Measurements from ENCODE around the gene CLMN.
A peak's percentile ranks its signal among the peaks of the same experiment; 100 is the strongest.
"Not testable (repeated sequence)": the region's sequence is repeated elsewhere in the genome, so short reads cannot be mapped to it uniquely, and the experiment has no call there.

CLMN gene

DNA sequence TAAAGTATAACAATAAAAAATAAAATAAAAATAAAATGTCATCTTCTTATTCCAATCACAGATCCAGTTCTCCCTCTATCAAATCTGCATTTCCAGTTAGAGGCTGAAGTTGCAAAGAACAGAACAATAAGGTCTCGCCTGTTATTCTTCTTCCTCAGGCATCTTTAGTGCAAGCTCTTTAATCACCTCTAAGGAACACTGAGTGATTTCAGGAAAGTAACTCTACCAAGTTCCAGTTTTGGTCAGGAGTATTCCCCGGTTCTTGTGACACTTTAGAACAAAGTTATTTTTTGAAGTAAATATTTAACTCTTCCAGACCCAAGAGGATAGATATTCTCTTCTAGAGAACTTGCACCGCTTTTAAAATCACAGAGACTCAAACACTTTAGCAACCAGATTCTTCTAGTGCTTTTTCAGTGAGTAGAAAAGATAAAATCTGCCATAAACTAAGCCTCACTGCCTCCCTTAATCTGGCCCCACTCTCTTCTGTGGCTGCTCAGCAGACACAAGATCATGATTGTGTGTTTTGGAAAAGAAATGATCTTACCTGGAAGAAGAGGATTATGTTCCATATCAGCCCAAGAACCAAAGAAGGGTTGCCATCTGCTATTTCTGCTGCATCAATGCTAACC is 104.5 kb downstream of the CLMN start:
- DNase-seq, result no peak

DNA sequence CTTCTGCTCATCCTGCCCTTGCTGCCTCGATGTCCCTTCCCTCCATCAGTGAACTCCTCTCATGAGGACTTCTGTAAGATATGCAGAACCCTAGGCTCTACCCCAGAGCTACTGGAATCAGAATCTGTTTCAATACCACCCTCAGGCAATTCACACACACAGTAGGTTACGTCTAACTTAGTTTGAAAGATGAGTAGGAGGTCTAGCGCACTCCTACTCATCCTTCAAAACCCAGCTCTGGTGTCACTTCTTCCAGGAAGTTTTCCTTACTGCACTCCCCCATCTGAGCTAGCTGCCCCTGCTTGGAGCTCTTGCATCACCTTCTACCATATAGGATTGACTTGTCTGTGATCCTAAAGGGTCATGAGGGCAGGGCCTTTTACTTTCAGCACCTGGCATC is 105.9 kb downstream of the CLMN start:
- DNase-seq, result no peak

DNA sequence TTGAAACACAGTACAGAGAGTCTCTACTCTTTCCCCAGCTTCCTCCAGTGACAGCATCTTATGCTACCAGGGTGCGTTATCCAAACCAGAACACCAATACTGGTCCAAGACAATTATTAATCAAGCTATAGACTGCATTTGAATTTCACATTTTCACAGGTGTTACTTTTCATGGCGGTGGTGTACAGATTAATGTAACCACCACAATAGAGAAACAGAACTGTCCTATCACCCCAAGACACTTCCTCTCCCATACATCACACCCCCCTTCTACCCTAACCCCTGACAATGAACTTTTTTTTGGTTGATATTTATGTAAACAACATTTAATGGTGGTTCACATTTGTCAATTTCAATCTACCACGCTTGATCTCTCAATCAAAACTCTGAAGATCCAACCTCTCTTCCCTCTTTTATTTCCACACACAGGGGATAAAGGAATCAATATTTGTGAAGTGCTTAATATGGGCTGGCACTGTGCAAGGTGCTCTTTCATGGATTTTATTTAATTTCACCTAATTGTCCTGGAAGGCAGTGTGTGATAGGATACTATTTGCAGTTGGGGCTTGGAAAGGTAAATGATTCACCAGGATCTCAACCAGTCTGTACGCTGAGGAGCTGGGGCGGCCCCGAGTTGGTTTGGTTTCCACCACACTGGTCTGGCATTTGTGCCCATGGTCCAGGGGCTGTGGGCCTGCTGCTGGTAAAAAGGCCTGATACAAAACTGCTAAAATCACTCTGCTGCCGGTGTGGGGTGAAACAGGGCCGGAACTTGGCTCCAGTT is 107.8 kb downstream of the CLMN start:
- no peak for DNase-seq

DNA sequence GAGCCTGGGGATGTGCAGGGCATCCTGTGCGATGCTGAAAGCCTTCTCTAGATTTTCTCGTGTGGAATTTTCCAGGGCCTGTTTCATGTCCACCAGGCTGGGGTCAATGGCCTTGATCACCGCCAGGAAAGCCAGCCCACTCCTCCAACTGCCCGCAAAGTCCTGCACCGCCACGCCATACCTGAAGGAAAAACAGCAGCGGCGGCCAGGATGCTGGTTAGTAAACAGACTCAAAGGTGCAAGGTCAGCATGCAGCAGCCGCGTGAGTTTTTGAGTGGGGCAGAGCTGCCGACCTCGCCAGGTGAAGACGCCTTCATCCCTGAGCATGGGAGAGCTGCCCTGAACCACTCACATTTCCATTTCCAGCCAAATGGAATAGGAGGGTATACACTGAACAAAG is 109.0 kb downstream of the CLMN start:
- no peak for DNase-seq

DNA sequence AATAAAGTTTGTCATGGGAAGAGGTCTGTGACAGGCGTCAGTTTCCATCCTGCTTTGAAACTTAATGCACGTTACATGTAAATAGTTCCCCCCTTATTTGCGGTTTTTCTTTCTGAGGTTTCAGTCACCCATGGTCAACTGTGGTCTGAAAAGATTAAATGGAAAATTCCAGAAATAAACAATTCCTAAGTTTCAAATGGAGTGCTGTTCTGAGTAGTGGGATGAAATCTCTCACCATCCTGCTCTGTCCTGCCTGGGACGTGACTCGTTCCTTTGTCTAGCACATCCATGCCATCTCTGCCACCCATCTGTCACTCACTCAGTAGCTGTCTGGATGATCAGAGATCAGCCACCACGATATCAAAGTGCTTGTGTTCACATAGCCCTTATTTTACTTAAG is 111.1 kb downstream of the CLMN start:
- no peak for DNase-seq

DNA sequence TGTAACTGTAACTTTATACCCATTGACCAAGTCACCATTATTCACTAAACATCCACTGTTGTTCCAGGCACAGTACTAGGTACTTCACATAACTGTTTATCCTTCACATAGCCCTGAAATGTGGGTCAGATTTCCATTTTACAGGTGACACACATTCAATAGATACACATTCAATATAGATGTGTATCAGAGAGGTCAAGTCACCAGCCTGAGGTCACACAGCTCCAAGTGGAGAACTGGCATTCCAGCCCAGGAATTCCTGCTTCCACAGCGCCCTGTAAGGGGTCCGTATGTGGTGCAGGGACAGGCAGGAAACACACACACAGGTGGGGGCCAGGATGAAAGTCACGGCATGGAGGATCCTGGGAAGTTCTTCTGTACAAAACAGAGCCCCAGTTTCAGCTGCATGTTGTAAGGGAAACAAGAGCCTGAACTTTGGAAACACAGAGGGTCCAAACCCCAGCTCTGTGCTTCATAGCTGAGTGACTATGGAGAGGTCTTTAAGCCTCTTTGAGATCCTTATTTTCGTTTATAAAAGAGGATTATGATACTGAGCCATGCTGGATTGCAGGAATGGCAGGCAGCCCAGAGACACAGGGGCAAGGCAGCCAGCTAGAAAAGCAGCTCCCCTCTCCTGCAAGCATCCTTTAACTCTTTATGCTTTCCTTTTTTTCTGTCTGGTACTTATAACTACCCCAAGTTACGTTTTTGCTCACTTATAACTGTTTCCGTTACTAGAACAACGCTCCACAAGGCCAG is 112.1 kb downstream of the CLMN start:
- no peak for DNase-seq

DNA sequence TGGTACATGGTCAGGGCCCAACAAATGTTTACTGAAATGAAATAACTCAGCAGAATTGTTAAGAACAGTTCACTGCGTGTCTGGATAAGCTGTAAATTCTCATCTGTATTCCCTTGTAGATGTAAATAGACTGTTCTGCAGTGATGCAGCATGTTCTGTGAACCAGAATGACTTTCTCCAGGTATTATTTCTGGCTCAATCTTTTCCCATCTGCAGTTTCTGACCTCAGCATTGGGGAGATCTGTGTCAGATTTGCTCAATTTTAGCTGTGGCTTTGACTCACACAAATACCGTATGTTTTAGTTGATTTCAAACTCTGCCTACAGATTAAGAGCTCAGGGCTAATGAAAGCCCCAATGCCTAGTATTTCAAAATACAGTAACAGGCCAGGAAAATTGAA is 113.2 kb downstream of the CLMN start:
- peak; percentile 34 for DNase-seq

DNA sequence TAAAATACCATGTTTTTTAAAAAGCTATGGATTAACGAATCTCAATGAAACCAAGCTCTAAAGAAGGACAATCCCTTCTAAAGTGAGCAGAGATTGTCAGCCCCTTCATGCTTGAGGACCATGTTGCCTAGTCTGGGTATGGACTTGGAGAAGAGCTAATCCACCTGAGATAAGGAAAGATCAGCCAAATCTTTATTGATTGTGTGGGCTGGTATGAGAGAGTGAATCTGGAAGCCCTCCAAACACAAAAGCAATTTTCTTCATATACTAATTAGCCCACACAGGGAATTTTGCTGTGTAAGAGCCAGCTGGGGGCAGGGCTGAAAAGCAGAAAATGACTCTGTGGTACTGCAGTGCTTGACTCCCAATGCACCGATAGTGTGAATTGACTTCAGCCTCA is 115.0 kb downstream of the CLMN start:
- no peak for DNase-seq

DNA sequence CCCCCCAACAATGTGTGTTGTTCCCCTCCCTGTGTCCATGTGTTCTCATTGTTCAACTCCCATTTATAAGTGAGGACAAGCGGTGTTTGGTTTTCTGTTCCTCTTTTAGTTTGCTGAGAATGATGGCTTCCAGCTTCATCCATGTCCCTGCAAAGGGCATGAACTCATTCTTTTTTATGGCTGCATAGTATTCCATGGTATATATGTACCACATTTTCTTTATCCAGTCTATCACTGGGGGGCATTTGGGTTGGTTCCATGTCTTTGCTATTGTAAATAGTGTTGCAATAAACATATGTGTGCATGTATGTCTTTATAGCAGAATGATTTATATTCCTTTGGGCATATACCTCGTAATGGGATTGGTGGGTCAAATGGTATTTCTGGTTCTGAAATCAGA is 118.0 kb downstream of the CLMN start:
- not testable (repeated sequence) for DNase-seq

DNA sequence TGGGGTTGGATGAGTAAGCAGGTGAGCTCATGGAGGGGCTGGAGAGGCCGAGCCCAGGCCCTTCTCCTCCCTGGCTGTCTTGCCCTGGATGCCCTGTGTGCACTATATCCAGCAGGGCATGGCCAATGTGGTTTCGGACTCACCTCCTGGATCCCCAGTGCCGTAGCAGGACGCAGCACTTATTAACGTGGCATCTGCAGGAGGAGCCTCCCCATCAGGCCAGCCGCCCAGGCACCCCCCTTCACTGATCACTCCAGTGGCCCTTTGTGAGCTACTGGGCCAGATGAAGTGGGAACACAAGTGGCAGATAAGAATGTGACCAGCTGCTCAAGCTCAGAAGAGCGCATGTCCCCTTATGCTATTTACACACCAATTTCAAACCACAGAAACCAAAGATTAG is 119.3 kb downstream of the CLMN start:
- no peak for DNase-seq

DNA sequence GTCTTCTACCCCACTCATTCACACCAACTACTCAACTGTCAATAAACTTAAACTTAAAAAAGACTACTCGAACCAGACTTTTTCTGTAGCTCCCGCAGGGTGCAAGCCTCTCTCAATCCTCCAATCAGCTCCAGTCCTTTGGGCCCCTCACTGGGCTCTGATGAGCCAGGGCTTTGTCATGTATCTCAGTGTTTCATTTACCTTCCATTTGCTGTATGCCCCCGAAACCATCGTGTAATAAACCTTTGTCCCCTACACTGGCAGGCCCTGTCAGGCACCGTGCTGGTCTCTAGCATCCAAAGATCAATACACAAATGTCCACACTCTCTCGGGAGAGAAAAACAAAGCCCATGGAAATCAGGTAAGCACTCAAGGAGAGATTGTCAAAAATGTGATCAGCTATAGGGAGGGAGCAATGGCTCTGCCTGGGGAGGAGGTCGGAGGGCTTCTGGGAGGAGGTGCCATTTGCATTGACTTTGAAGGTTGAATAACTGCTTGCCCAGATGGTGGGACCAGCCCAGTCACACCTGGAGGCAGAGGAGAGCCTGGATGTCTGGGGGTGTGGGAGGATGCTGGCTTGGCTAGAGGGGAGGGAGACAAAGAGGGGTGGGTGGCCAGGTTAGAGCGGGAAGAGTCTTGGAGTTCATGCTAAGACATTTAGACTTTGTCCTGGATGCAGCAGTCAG is 120.3 kb downstream of the CLMN start:
- no peak for DNase-seq

DNA sequence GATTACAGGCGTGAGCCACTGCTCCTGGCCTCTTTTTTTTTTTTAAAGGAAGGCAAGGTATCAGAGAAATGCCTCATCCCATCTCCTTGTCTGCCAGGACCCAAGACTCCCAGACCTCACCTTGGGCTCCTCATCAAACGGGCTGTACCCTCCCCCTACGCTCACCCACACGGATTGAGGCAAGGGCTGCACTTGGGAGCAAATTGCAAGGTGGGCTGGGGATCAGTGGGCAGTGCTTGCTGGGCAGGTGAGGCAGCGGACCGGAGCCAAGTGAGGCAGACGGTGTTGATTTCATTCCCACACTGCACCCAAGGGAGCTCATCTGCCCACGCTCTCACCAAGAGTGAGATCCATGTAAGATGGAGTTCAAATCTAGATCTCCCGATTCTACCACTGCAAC is 121.4 kb downstream of the CLMN start:
- DNase-seq, result no peak

DNA sequence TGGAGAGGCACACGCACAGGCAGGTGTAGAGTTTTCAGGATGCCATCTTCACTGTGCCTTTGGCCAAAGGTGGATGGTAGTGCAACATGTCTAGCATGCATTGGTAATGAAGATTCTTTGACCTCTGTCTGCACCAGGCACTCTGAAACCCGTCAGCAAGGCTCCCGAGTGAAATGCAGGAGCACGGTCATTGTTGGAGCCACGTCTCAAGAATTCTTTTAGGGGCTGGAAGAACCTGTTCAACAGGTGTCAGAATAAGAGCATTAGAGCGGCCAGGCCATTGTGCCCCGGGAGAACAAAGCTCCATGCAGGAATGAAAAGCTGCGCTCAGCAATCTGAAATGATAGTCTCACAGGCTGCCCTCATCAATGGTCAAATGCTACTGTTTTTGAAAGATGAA is 122.2 kb downstream of the CLMN start:
- DNase-seq, result no peak

DNA sequence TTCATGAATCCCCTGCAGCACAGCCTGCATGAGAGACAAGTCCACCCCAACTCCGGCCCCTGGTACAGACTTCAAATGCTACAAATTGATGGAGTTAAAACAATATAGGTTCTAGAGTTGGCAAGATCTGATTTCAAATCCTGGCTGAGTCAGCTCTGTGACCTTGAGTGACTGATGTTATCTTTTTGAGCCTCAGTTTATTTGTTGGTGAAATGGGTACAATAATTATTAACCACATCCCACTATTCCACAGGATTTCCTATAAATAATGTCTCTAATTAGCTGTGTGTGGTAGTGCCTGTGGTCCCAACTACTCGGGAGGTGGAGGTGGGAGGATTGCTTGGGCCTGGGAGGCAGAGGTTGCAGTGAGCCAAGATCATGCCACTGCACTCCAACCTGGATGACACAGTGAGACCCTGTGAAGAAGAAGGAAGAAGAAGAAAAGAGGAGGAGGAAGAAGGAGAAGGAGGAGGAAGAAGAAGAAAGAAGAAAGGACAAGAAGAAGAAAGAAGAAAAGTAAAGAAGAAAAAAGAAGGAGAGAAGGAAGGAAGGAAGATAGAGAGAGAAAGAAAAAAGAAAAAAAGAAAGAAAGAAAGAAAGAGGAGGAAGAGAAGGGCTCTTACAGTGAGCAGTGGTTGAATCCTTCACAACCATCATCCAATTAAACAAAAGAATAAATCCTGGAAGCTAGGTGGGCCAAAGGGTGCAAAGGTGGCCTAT is 122.7 kb downstream of the CLMN start:
- DNase-seq, result no peak

DNA sequence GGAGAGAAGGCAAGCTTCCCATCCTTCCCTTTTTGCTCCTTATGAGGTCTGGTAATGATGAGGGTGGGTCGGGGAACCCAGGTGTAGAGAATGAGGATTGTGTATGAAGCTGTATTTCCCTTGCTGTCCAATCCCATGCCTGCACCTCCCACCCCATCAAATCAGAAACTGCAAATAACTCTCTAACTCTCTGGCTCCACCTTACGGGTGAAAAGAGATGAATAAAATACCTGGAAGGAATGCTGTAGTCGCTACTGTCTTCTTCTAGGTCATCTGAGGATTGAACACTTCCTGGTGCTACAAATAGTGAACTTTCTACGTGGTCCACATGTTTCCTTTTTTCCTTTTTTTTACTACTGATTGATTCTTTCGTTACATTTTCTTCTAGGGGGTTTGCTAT is 123.4 kb downstream of the CLMN start:
- DNase-seq, result no peak

DNA sequence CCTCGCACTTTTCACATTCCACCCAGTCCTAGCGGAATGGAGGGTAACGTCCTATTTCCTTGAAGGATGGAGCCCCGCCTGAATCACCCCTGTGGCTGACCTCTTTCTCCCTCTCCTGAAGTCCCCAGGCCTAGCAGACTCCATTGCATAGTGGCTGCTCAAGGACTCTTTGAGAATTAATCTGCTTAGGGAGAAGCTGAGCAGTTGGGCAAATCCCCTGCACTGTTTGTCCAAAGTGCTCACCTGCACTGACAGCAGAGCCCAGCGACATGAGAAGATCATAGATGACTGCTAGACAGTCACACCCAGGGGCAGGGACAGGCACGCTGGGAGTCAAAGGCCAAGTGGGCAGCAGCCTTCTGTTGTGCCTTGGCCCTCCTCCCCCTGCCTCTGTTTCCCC is 124.7 kb downstream of the CLMN start:
- no peak for DNase-seq

DNA sequence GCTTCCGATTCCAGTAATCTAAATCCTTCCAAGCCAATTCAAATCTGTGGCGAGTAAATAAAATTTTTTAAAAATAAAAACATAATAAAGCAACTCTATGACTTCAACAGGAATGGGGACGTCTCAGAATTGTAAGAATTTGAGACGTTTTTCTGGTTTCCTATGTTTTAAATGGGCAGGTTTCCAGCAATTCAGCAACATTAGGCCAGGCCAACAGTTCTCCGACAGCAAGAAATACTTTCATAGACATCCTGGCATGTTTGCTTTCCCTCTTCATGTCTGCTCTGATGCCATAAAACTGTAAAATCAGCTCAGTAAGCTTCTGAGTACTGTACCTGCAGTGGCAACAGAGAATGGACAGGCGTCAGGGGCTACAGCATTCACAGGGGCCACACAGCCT is 126.6 kb downstream of the CLMN start:
- no peak for DNase-seq

DNA sequence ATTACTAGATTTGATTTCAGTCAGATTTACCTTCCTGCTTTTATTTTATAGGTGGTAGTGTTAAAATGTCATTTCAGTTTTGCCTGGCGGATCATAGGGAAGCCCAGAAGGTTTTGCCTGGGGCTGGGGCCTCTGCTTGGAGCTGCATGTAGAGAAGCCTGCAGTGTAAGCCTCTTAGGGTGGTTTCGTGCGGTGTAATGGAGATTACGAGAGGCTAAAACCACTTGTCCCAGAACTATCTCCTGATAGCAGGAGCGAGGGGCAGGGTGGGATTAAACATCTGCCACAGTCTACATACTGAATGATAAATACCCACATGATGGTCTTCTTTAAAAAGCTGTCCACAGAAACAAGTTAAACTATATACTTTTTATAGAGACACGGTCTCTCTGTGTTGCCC is 127.4 kb downstream of the CLMN start:
- DNase-seq, result no peak

DNA sequence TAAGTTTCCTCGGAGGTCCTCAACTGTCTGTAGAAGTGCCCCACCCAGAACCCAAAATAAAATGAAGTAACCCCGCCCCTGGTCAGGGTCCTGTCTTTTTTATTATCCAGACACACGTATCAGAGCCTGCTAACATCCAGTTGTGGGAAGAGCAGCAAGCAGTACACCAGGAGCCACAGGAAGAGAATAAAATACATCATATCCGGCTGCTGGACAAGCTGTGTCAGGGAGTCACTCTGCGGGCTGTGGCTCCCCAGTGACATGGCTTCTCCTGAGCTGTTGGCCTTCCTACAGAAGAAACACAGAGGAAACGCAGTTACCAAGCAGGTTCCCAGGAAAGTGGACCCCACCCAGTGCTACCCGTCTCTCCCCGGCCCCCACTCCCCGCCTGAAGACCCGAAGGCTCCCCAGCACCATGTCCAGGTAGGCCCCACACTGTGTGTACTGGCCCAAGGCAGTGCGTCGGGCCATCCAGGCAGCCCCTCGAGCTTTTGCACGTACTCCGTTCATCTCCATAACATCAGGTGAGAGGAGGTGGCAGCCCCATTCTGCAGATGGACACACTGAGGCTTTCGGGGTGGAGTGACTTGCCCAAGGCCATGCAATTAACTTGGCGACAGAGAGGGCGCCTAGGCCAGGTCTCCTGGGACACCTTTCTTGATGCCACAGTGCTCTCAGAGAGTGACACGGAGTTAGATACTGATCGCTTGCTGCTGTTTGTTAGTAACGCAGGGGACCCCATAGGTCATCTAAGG is 128.1 kb downstream of the CLMN start:
- DNase-seq, result no peak

DNA sequence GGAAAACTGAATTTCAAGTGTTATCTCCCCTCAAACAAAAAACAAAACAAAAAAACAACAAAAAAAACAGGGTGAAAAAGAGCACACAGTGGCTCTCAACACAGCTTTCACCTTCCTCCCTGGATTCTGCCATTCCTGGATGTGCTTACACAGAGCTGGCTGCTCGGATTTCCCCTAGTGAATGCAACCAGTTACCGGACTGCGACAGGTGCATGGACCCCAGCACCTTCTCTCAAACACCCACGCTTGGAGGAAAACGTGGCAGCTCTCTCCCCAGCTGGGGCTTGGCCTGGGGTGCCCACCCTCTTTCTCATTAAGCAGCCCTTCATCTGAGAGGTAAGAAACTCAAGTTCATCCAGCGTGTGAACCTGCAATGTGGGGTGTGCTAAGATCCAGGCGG is 128.9 kb downstream of the CLMN start:
- no peak for DNase-seq

DNA sequence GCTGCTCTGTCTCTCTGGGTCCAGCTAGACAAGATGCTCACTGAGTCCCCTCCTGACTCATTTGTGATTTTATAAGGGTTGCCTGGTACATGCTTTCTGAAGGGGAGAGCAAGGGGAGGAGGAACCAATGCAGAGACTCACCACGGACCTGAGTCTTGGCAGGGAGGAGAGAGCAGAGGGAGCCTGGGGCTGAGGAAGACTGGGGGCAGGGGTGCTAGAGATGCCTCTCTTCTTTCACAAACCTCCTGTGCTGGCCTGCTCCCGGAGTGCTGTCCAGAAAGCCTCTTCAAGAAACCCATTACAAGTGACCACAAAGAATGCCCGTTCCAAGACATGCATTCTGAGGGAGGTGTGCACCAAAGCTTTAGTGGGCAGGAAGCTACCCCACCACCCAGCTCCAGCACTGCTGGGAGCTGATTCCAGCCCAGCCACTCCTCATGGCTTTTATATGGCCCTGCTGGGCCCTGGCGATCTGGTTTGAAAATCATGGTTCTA is 129.3 kb downstream of the CLMN start:
- no peak for DNase-seq
